HepG2 (cell line): ENCODE results near the gene TMC4. TPM values are rescaled to one million over a fixed set of nuclear protein-coding genes. Genes with fewer than 3 reads are reported as not detected.

Experiments used
- AGO1 ChIP-seq: fragments of 200-400 bp; formaldehyde crosslinking; IDR thresholded peaks from 2 replicates; pipeline ENCODE4 v1.6.1; 2017; ENCODE audit warnings: mild to moderate bottlenecking, low read depth, low read length, moderate library complexity; ENCODE audit not compliant: poor library complexity, severe bottlenecking
- HHEX ChIP-seq: IDR thresholded peaks from 2 replicates; pipeline ENCODE4 v1.6.1; 2016; ENCODE audit warnings: control low read depth
- ISX ChIP-seq: sonication (generic); formaldehyde crosslinking; conservative IDR thresholded peaks from 2 replicates; pipeline ENCODE4 v1.5.0; 2020; ENCODE audit warnings: missing genetic modification reagents
- KLF9 ChIP-seq: IDR thresholded peaks from 2 replicates; pipeline ENCODE4 v1.6.1; 2016; ENCODE audit warnings: low read depth
- MTF2 ChIP-seq: sonication (generic); formaldehyde crosslinking; IDR thresholded peaks from 2 replicates; pipeline ENCODE4 v1.5.0; 2020; ENCODE audit warnings: missing genetic modification reagents, borderline replicate concordance
- NCOA1 ChIP-seq: sonication (generic); formaldehyde crosslinking; IDR thresholded peaks from 2 replicates; pipeline ENCODE4 v1.9.0; 2021; ENCODE audit warnings: missing genetic modification reagents
- NFYB ChIP-seq: sonication (generic); formaldehyde crosslinking; IDR thresholded peaks from 2 replicates; pipeline ENCODE4 v1.4.0; 2020; ENCODE audit warnings: missing genetic modification reagents
- PBX3 ChIP-seq: sonication (generic); formaldehyde crosslinking; IDR thresholded peaks from 2 replicates; pipeline ENCODE4 v1.8.1; 2023; ENCODE audit warnings: missing genetic modification reagents, inconsistent platforms, borderline replicate concordance
- REPIN1 ChIP-seq: sonication (generic); formaldehyde crosslinking; IDR thresholded peaks from 2 replicates; pipeline ENCODE4 v1.8.0; 2022; ENCODE audit warnings: missing genetic modification reagents, low read depth, mild to moderate bottlenecking, borderline replicate concordance
- RFXAP ChIP-seq: sonication (generic); formaldehyde crosslinking; IDR thresholded peaks from 2 replicates; pipeline ENCODE4 v1.4.0; 2020; ENCODE audit warnings: missing genetic modification reagents, borderline replicate concordance
- SOX6 ChIP-seq, 2 experiments: fragments of 450-650 bp in 1 of 2; sonication (generic) in 1 of 2; formaldehyde crosslinking in 1 of 2; IDR thresholded peaks; 2 replicates each; pipeline versions ENCODE4 v1.4.0 to v1.6.1; 2017 to 2020; ENCODE audit warnings: antibody characterized with exemption in 1 of 2, mild to moderate bottlenecking in 1 of 2, missing genetic modification reagents in 1 of 2
- ZBTB42 ChIP-seq: sonication (generic); formaldehyde crosslinking; IDR thresholded peaks from 2 replicates; pipeline ENCODE4 v1.5.0; 2020; ENCODE audit warnings: mild to moderate bottlenecking, missing genetic modification reagents
- ZNF256 ChIP-seq: sonication (generic); formaldehyde crosslinking; conservative IDR thresholded peaks from 2 replicates; pipeline ENCODE4 v1.4.0; 2020; ENCODE audit warnings: missing genetic modification reagents
- ZNF281 ChIP-seq: sonication (generic); formaldehyde crosslinking; IDR thresholded peaks from 2 replicates; pipeline ENCODE4 v1.4.0; 2020; ENCODE audit warnings: missing genetic modification reagents, borderline replicate concordance
- ZNF362 ChIP-seq: sonication (generic); formaldehyde crosslinking; IDR thresholded peaks from 2 replicates; pipeline ENCODE4 v1.4.0; 2020; ENCODE audit warnings: missing genetic modification reagents, mild to moderate bottlenecking, borderline replicate concordance
- ZNF639 ChIP-seq: conservative IDR thresholded peaks from 2 replicates; pipeline ENCODE4 v1.6.1; 2018; ENCODE audit warnings: missing genetic modification reagents
- ZNF703 ChIP-seq: sonication (generic); formaldehyde crosslinking; IDR thresholded peaks from 2 replicates; pipeline ENCODE4 v1.5.1; 2020; ENCODE audit warnings: missing genetic modification reagents, mild to moderate bottlenecking, moderate library complexity, borderline replicate concordance
- ZSCAN25 ChIP-seq: sonication (generic); formaldehyde crosslinking; IDR thresholded peaks from 2 replicates; pipeline ENCODE4 v1.8.0; 2022; ENCODE audit warnings: mild to moderate bottlenecking, missing genetic modification reagents
- ZSCAN30 ChIP-seq: sonication (generic); formaldehyde crosslinking; IDR thresholded peaks from 2 replicates; pipeline ENCODE4 v1.5.0; 2020; ENCODE audit warnings: mild to moderate bottlenecking, missing genetic modification reagents
- polyA plus RNA-seq, 8 experiments: library from polyadenylated mRNA; depleted of rRNA in 3 of 8; stranded (reverse) in 7 of 8; unstranded in 1 of 8; fragments of >200 nt; fragmentation: Illumina TruSeq in 4 of 8; extraction: Trizol in 4 of 8; gene quantifications; 2 replicates each; pipeline versions ENCODE4 v1.2.1 to v1.2.3, GENCODE V29; 2011 to 2016; ENCODE audit warnings: low read depth in 4 of 8, missing spikeins in 1 of 8, mixed read lengths in 1 of 8; ENCODE audit not compliant: insufficient read depth in 1 of 8
- total RNA-seq, 5 experiments: library from RNA; depleted of rRNA; stranded (reverse); fragments of >200 nt; fragmentation: Illumina TruSeq; extraction: Trizol; gene quantifications; 2 replicates each; pipeline ENCODE4 v1.2.3, GENCODE V29; 2016; ENCODE audit warnings: low read depth in 1 of 5
- TF ChIP-seq, protein P1 (sequence below): sonication (generic); formaldehyde crosslinking; IDR thresholded peaks from 2 replicates; pipeline ENCODE4 v1.5.0; 2020; ENCODE audit warnings: missing genetic modification reagents, mild to moderate bottlenecking, borderline replicate concordance
- TF ChIP-seq, protein P2 (sequence below): sonication (generic); formaldehyde crosslinking; IDR thresholded peaks from 2 replicates; pipeline ENCODE4 v1.4.0; 2020; ENCODE audit warnings: missing genetic modification reagents, low read depth, mild to moderate bottlenecking, borderline replicate concordance

Gene TMC4
- total and polyA plus RNA-seq, 2 of the 13 experiments (the other 11 are each of a cell fraction or from before 2014, with no cell fraction given): 0.13 to 0.24 TPM

DNA sequence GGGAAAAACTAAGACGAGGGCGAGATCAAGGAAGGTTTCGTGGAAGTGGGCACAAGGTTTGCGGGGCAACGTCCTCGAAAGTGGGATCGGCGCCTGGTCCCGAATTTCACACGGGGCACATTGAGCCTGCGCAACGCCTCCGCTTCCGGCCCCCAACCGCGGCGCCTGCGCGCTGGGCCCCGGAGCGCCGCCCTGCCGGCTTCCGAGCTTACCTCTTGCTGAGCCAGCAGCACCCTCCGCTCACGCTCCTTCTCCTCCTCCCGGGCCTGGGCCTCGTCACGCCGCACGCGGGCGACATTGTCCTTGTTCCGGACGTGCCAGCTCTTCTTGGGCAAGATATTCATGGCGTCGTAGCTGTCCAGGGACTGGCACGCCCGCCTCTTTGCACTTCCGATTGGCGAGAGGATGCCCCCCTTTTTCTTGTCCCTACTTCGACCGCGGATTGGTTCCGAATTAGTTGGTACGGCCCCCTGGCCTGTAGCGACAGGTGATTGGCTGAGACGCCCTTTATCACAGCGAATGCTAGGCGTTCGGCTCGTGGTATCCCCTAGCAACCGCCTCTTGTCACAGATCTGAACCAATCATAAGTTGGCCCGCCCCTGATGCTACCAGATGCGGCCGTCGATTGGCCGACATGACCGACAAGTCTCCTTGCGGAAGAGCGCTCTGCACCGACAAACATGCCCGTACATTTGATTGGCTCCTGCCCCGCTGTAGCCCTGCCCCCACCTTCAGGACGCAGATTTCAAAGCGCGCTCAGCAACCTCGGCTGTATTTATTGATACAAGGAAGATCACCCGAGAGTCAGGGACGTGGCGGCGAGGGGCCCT lies 13.4 kb downstream of the TMC4 start, which contains the start of gene LENG1 (continued):
- TF ChIP-seq ZNF281 (CRISPR knock-in tag) (peak; percentile 90), ZNF639 (peak; percentile 67; the same call in 1 of the 2 replicates), ZNF256 (CRISPR knock-in tag) (no peak), HHEX (no peak), REPIN1 (CRISPR knock-in tag) (peak; percentile 79; the same call in 1 of the 2 replicates), NCOA1 (CRISPR knock-in tag) (no peak; the same call in 1 of the 2 replicates), ZNF362 (CRISPR knock-in tag) (no peak), ZBTB42 (CRISPR knock-in tag) (no peak), ZSCAN30 (CRISPR knock-in tag) (no peak), AGO1 (peak; percentile 5), SOX6 (IDR thresholded peaks at IDR 0.05) (no peak), SOX6 (CRISPR knock-in tag; IDR thresholded peaks at IDR 0.05) (peak; percentile 53), NFYB (CRISPR knock-in tag) (peak; percentile 98), ISX (CRISPR knock-in tag) (no peak), RFXAP (CRISPR knock-in tag) (peak; percentile 95), PBX3 (CRISPR knock-in tag) (no peak), KLF9 (CRISPR knock-in tag) (no peak), MTF2 (CRISPR knock-in tag) (peak; percentile 34; the same call in 1 of the 2 replicates), ZSCAN25 (CRISPR knock-in tag) (no peak), ZNF703 (CRISPR knock-in tag) (no peak)
- TF ChIP-seq, protein P1, sequence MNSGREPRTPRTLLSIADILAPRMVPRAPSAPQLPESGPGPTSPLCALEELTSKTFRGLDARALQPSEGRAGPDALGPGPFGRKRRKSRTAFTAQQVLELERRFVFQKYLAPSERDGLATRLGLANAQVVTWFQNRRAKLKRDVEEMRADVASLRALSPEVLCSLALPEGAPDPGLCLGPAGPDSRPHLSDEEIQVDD (CRISPR knock-in tag): no peak
- TF ChIP-seq, protein P2, sequence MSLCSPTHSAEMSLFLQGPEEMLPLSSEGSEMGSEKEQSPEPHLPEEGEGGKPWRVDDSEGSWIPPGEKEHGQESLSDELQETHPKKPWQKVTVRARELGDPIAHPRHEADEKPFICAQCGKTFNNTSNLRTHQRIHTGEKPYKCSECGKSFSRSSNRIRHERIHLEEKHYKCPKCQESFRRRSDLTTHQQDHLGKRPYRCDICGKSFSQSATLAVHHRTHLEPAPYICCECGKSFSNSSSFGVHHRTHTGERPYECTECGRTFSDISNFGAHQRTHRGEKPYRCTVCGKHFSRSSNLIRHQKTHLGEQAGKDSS (CRISPR knock-in tag): no peak
